OCI-LY3 (cell line): ENCODE data around the gene PDIA4.
"Not testable (repeated sequence)": the region's sequence is repeated elsewhere in the genome, so short reads cannot be mapped to it uniquely, and the experiment has no call there.

Experiments used
- H2AFZ ChIP-seq: fragments of 200-600, 300-600 bp; shearing (Covaris generic); 2 replicates; pipeline ENCODE4 v1.6.0; 2014; ENCODE audit warnings: antibody characterized with exemption, low read depth, low read length
- H3K27ac ChIP-seq: fragments of 200-600, 300-600 bp; sonication (generic); 2 replicates; pipeline ENCODE4 v1.5.1; 2014; ENCODE audit warnings: mild to moderate bottlenecking, low read length, moderate library complexity, mixed read lengths
- H3K27me3 ChIP-seq: fragments of 200-600, 300-600 bp; sonication (generic); 2 replicates; pipeline ENCODE4 v1.6.1; 2014; ENCODE audit warnings: low read depth, low read length, mixed read lengths
- H3K36me3 ChIP-seq: fragments of 200-600, 300-600 bp; sonication (generic); replicated peaks from 2 replicates; pipeline ENCODE3; 2014; ENCODE audit warnings: low read depth, low read length, mixed read lengths
- H3K4me1 ChIP-seq: fragments of 300-600, 200-600 bp; sonication (generic); 2 replicates; pipeline ENCODE4 v1.6.1; 2014; ENCODE audit warnings: low read length, mixed read lengths
- H3K4me2 ChIP-seq: fragments of 200-600, 300-600 bp; sonication (generic); 2 replicates; pipeline ENCODE4 v1.6.1; 2014; ENCODE audit warnings: low read length, mixed read lengths
- H3K4me3 ChIP-seq: fragments of 300-600, 200-600 bp; sonication (generic); 2 replicates; pipeline ENCODE4 v1.5.1; 2014; ENCODE audit warnings: antibody characterized with exemption, mild to moderate bottlenecking, low read length, moderate library complexity
- H3K79me2 ChIP-seq: fragments of 300-600, 200-600 bp; shearing (Covaris generic); 2 replicates; pipeline ENCODE4 v1.6.1; 2014; ENCODE audit warnings: mild to moderate bottlenecking, low read length, mixed read lengths
- H3K9ac ChIP-seq: fragments of 300-600, 200-600 bp; shearing (Covaris generic); 2 replicates; pipeline ENCODE4 v1.6.0; 2014; ENCODE audit warnings: mild to moderate bottlenecking, low read length, moderate library complexity
- H3K9me3 ChIP-seq: fragments of 200-600, 300-600 bp; shearing (Covaris generic); 2 replicates; pipeline ENCODE4 v1.6.1; 2014; ENCODE audit warnings: low read length, mixed read lengths; ENCODE audit not compliant: insufficient read depth
- H4K20me1 ChIP-seq: fragments of 200-600, 300-600 bp; sonication (generic); 2 replicates; pipeline ENCODE4 v1.6.1; 2016; ENCODE audit warnings: low read length, mixed read lengths; ENCODE audit not compliant: insufficient read depth
- EZH2phosphoT487 ChIP-seq: fragments of 200-600 bp; shearing (Covaris generic); IDR thresholded peaks from 2 replicates; pipeline ENCODE4 v1.6.1; 2018; ENCODE audit warnings: antibody characterized with exemption, mixed run types, low read depth
- TF ChIP-seq, protein P1 (sequence below): fragments of 200-600, 300-600 bp; sonication (generic); IDR thresholded peaks from 2 replicates; pipeline ENCODE4 v1.5.1; 2014; ENCODE audit warnings: antibody characterized with exemption, low read length, low read depth

PDIA4 gene

GRCh38 chr7:149070372-149071125 is 42.2 kb upstream of the PDIA4 start:
- peaks cover 27% of the 10 kb centered on the region for H3K36me3 ChIP-seq
- no peaks in the 10 kb centered on the region for H3K9me3 ChIP-seq
- H2AFZ ChIP-seq: no peak overlapping the region
- H3K4me3 ChIP-seq: no peak overlapping the region
- no peak overlapping the region for H3K4me2 ChIP-seq
- TF ChIP-seq, protein P1, sequence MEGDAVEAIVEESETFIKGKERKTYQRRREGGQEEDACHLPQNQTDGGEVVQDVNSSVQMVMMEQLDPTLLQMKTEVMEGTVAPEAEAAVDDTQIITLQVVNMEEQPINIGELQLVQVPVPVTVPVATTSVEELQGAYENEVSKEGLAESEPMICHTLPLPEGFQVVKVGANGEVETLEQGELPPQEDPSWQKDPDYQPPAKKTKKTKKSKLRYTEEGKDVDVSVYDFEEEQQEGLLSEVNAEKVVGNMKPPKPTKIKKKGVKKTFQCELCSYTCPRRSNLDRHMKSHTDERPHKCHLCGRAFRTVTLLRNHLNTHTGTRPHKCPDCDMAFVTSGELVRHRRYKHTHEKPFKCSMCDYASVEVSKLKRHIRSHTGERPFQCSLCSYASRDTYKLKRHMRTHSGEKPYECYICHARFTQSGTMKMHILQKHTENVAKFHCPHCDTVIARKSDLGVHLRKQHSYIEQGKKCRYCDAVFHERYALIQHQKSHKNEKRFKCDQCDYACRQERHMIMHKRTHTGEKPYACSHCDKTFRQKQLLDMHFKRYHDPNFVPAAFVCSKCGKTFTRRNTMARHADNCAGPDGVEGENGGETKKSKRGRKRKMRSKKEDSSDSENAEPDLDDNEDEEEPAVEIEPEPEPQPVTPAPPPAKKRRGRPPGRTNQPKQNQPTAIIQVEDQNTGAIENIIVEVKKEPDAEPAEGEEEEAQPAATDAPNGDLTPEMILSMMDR: no peak
- no peak for TF ChIP-seq EZH2phosphoT487
- H3K27me3 ChIP-seq: no peaks in the 10 kb centered on the region
- peaks cover 10% of the 10 kb centered on the region; the same call in 1 of the 2 replicates for H3K4me1 ChIP-seq
- H3K9ac ChIP-seq: no peak overlapping the region
- H4K20me1 ChIP-seq: no peaks in the 10 kb centered on the region
- H3K79me2 ChIP-seq: no peaks in the 10 kb centered on the region
- H3K27ac ChIP-seq: no peak overlapping the region

GRCh38 chr7:149067869-149068268 is 39.6 kb upstream of the PDIA4 start:
- Histone ChIP-seq H2AFZ (no peak overlapping the region), H3K4me2 (no peak overlapping the region), H3K36me3 (peaks cover 23% of the 10 kb centered on the region), H3K9me3 (no peaks in the 10 kb centered on the region), H3K27ac (no peak overlapping the region), H3K9ac (no peak overlapping the region), H3K4me1 (peaks cover 14% of the 10 kb centered on the region), H3K79me2 (peaks cover 2% of the 10 kb centered on the region; the same call in 1 of the 2 replicates), H3K4me3 (no peak overlapping the region), H3K27me3 (no peaks in the 10 kb centered on the region), H4K20me1 (no peaks in the 10 kb centered on the region)
- TF ChIP-seq, protein P1: peak; percentile 44
- TF ChIP-seq EZH2phosphoT487: no peak

DNA sequence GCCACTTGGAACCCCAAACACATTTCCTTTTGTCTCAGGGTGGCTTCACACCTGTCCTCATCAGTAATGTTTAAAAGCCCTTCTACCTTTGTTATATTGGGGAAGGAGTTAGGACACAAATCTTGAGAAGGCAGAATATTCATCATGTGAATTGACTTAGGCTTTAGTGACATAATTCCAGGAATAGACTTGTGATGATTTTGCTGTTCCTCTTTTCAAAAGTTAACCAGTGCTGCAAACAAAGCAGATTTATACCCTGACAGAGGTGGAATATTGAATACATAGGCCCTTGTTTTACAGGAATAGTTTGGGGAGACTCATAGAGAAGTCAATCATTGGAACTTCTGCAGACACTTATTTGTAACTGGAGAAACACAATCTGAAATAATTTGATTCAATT is 35.2 kb upstream of the PDIA4 start:
- Histone ChIP-seq H3K36me3 (peaks cover 3% of the 10 kb centered on the region), H3K9me3 (no peaks in the 10 kb centered on the region), H3K4me1 (peaks cover 31% of the 10 kb centered on the region), H3K4me3 (no peak overlapping the region), H2AFZ (no peak overlapping the region), H3K27ac (peak overlapping the region; percentile 15; the same call in 1 of the 2 replicates), H3K27me3 (no peaks in the 10 kb centered on the region), H3K9ac (no peak overlapping the region), H3K79me2 (peaks cover 2% of the 10 kb centered on the region; the same call in 1 of the 2 replicates), H3K4me2 (peak overlapping the region; percentile 29), H4K20me1 (no peaks in the 10 kb centered on the region)
- TF ChIP-seq, protein P1: no peak
- TF ChIP-seq EZH2phosphoT487: no peak

DNA sequence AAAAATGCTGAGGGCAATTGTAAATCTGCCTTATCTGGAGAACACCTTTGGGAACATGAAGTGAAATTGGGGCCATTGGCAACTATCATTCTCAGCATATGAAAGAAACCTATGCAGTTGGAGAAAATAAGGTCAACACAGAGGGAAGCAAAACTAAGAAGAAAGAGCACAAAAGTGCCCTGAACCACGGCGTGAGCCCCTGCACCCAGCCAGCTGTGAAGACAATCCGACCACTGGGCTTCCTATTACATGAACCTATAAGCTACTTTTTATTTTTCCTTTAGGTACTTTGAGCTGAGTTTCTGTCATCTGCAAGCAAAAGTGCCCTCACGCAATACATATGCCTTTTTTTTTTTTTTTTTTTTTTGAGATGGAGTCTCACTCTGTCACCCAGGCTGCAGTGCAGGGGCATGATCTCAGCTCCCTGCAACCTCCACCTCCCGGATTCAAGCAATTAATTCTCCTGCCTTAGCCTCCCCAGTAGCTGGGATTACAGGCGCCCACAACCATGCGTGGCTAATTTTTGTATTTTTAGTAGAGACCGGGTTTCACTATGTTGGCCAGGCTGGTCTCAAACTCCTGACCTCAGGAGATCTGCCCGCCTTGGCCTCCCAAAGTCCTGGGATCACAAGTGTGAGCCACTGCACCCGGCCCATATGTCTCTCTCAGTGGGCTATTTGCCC is 34.1 kb upstream of the PDIA4 start:
- Histone ChIP-seq H3K27ac (peak overlapping the region; percentile 4; the same call in 1 of the 2 replicates), H3K4me2 (peak overlapping the region; percentile 33), H3K4me1 (peaks cover 31% of the 10 kb centered on the region)
- H3K4me3 ChIP-seq, H3K27me3 ChIP-seq, H3K9me3 ChIP-seq, H2AFZ ChIP-seq, H3K79me2 ChIP-seq, H3K9ac ChIP-seq, H4K20me1 ChIP-seq, H3K36me3 ChIP-seq: not testable (repeated sequence)
